SK-N-SH treated with all-trans-retinoic acid at 6 μM for 48 hours (cell line): ENCODE results near the gene CPA5.

Experiments
- ARNTL ChIP-seq: fragments of 450-650 bp; formaldehyde crosslinking; IDR thresholded peaks from 2 replicates; pipeline ENCODE4 v1.5.0; 2020; ENCODE audit warnings: low read depth, mild to moderate bottlenecking, moderate library complexity, borderline replicate concordance
- GLIS3 ChIP-seq: fragments of 250-450 bp; sonication (Bioruptor Pico); IDR thresholded peaks from 2 replicates; pipeline ENCODE4 v1.5.0; 2020; ENCODE audit warnings: mild to moderate bottlenecking, moderate library complexity
- PPARA ChIP-seq: fragments of 250-450 bp; sonication (Bioruptor Pico); IDR thresholded peaks from 2 replicates; pipeline ENCODE4 v1.5.0; 2020; ENCODE audit warnings: mild to moderate bottlenecking, borderline replicate concordance
- SNAI2 ChIP-seq: fragments of 250-450 bp; sonication (Bioruptor Pico); IDR thresholded peaks from 2 replicates; pipeline ENCODE4 v1.5.0; 2020; ENCODE audit warnings: mild to moderate bottlenecking, moderate library complexity
- ZFP30 ChIP-seq: fragments of 450-650 bp; formaldehyde crosslinking; IDR thresholded peaks from 2 replicates; pipeline ENCODE4 v1.5.0; 2022; ENCODE audit warnings: mild to moderate bottlenecking, moderate library complexity
- ZNF8 ChIP-seq: fragments of 450-650 bp; formaldehyde crosslinking; IDR thresholded peaks from 2 replicates; pipeline ENCODE4 v1.5.0; 2020; ENCODE audit warnings: mild to moderate bottlenecking, moderate library complexity
- TF ChIP-seq, protein P1 (sequence below): fragments of 250-450 bp; sonication (Bioruptor Pico); IDR thresholded peaks from 2 replicates; pipeline ENCODE4 v1.5.1; 2021; ENCODE audit warnings: mild to moderate bottlenecking, moderate library complexity

GRCh38 chr7:130380861-130381455 is 36.3 kb downstream of the CPA5 start:
- TF ChIP-seq ZFP30 (CRISPR knock-in tag), result no peak
- no peak for TF ChIP-seq ARNTL (CRISPR knock-in tag)
- no peak for TF ChIP-seq ZNF8
- TF ChIP-seq SNAI2 (CRISPR knock-in tag), result no peak
- no peak for TF ChIP-seq PPARA (CRISPR knock-in tag)
- TF ChIP-seq GLIS3, result no peak
- TF ChIP-seq, protein P1, sequence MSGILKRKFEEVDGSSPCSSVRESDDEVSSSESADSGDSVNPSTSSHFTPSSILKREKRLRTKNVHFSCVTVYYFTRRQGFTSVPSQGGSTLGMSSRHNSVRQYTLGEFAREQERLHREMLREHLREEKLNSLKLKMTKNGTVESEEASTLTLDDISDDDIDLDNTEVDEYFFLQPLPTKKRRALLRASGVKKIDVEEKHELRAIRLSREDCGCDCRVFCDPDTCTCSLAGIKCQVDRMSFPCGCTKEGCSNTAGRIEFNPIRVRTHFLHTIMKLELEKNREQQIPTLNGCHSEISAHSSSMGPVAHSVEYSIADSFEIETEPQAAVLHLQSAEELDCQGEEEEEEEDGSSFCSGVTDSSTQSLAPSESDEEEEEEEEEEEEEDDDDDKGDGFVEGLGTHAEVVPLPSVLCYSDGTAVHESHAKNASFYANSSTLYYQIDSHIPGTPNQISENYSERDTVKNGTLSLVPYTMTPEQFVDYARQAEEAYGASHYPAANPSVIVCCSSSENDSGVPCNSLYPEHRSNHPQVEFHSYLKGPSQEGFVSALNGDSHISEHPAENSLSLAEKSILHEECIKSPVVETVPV, result no peak
